Adrenal gland (tissue), 12 donors: Measurements from ENCODE around the gene PTBP3. TPM values are rescaled to one million over a fixed set of nuclear protein-coding genes. Genes with fewer than 3 reads are reported as not detected.

ENCODE experiments used
- DNase-seq, 7 donors: peaks; one replicate each; pipeline ENCODE4 v3.0.0-alpha.2; 2019 to 2020
- H3K27ac ChIP-seq, 5 donors: fragments of 200-600 bp; sonication (generic) in 4 of 5; 1 replicate in 3 of 5; 2 replicates in 2 of 5; pipeline versions ENCODE4 v1.5.1 to v1.8.0; 2016 to 2020; ENCODE audit warnings: mild to moderate bottlenecking in 1 of 5
- H3K27me3 ChIP-seq: fragments of 200-600 bp; 2 replicates; pipeline ENCODE4 v1.8.0; 2021
- H3K36me3 ChIP-seq, 2 donors: fragments of 200-600 bp; replicated peaks in 1 of 2; 1 replicate in 1 of 2; 2 replicates in 1 of 2; pipeline versions ENCODE4 v1.5.1 to v1.8.0; 2018 to 2022
- H3K4me1 ChIP-seq, 2 donors: fragments of 200-600 bp; replicated peaks in 1 of 2; 1 replicate in 1 of 2; 2 replicates in 1 of 2; pipeline versions ENCODE4 v1.5.1 to v1.8.0; 2018 to 2021
- H3K4me3 ChIP-seq, 4 donors: fragments of 200-600 bp; sonication (generic) in 3 of 4; one replicate each; pipeline ENCODE4 v1.5.1; 2016 to 2018
- H3K9me3 ChIP-seq, 3 donors: fragments of 200-600 bp; sonication (generic) in 1 of 3; replicated peaks in 1 of 3; 1 replicate in 2 of 3; 2 replicates in 1 of 3; pipeline versions ENCODE4 v1.5.1 to v1.8.0; 2016 to 2021
- CTCF ChIP-seq, 6 experiments: fragments of 450-650 bp in 4 of 6; fragments of 200-600 bp in 2 of 6; sonication (generic) in 1 of 6; IDR thresholded peaks; 1 replicate in 5 of 6; 2 replicates in 1 of 6; pipeline versions ENCODE4 v1.5.1 to v1.8.0; 2016 to 2021; ENCODE audit warnings: antibody characterized with exemption in 6 of 6, mild to moderate bottlenecking in 2 of 6, moderate library complexity in 1 of 6
- POLR2A ChIP-seq, 2 donors: fragments of 450-650 bp; IDR thresholded peaks; one replicate each; pipeline ENCODE4 v1.6.1; 2017; ENCODE audit warnings: antibody characterized with exemption in 2 of 2, mild to moderate bottlenecking in 2 of 2, moderate library complexity in 1 of 2
- WGBS, 4 donors: extraction: QIAGEN DNeasy Blood & Tissue Kit in 2 of 4; methylation state at CpG; one replicate each; pipeline versions ENCODE4 v1.1.5 to v1.1.7; 2013 to 2017; 5-methylcytosine and 5-hydroxymethylcytosine counted together
- intact Hi-C, 2 donors: fragments of 100-400 bp; cut with DNase I; formaldehyde crosslinking; loops; one replicate each; pipeline versions ENCODE4 v1.14.1 to v1.15.0; 2022 to 2023
- polyA plus RNA-seq, 3 donors: library from polyadenylated mRNA; stranded (reverse); fragments of 200-250 nt in 2 of 3; fragments of 350-450 nt in 1 of 3; fragmentation: Illumina TruSeq in 1 of 3; extraction: RNeasy Lipid Tissue Mini Kit (QIAGEN cat#74804) in 1 of 3; gene quantifications; one replicate each; pipeline ENCODE4 v1.2.3, GENCODE V29; 2013 to 2014
- total RNA-seq, 9 donors: library from RNA; depleted of rRNA in 4 of 9; stranded (reverse); fragments of >200 nt in 4 of 9; fragments of 120-200 nt in 1 of 9; fragmentation: NEBNext Ultra II Directional in 1 of 9; extraction: Animal tissue kit (Norgen Biotek cat#: 25700) in 1 of 9; gene quantifications; one replicate each; pipeline versions ENCODE4 v1.1.0 to v1.2.4, GENCODE V29; 2013 to 2023
- donor health status: healthy with polysubstance abuse.
- donor health status: Bipolar disorder and iron deficiency.
- donor health status: DM: yes; HTN: yes; CAD: no.
- donor health status: DM: no; HTN: no; CAD: no.
- donor health status: DM: no; HTN: no; CAD: no.
- donor health status: DM: yes; HTN: yes; CAD: no.

The PTBP3 gene
- total and polyA plus RNA-seq, 12 donors = 4.4 to 56.6 (median 30.8) TPM

- Histone ChIP-seq H3K27ac (peak overlapping the region; percentile 93 to 98 (median 96)), H3K4me1 (peaks cover 3 to 42% of the 10 kb centered on the region in 2 donors), H3K4me3 (peak overlapping the region; percentile 49 to 98 (median 82)), H3K27me3 (no peaks in the 10 kb centered on the region), H3K36me3 (no peaks in the 10 kb centered on the region), H3K9me3 (no peaks in the 10 kb centered on the region)
- TF ChIP-seq CTCF (IDR thresholded peaks at IDR 0.05) (no peak), POLR2A (IDR thresholded peaks at IDR 0.05) (no peak)
- 5 to 7% (median 6%) methylated on average over 4 of the region's 4 CpGs for WGBS, 4 donors
- intact Hi-C loops = loop anchor here in 1 of 2 donors (5.0 kb wide), 1 partner anchor 235 kb away; no protein-coding TSS in a partner anchor
- no peak for DNase-seq
Observed at GRCh38 chr9:112332214-112332613, 1.2 kb downstream of the PTBP3 start.

DNA sequence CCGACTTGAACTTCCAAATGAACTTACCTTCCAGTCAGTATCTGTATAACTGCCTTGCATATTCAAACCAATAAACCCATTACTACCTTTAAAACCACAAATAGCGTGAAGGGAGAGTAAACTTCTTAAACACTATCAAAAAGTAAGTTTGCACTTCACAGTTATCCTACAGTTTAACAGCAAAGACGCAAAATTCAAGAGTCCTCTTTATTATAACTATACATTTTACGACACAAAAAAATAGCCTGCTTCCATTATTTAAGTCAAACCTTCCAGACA lies 1.8 kb downstream of the PTBP3 start:
- DNase-seq = no peak
- H3K4me3 ChIP-seq = peak overlapping the region in 1 of 4 donors; percentile 98
- WGBS, 4 donors = 66 to 76% (median 74%) methylated on average over 4 of the region's 4 CpGs
- H3K9me3 ChIP-seq = no peaks in the 10 kb centered on the region
- H3K4me1 ChIP-seq = peaks cover 3 to 42% of the 10 kb centered on the region in 2 donors
- TF ChIP-seq CTCF (IDR thresholded peaks at IDR 0.05) (no peak), POLR2A (IDR thresholded peaks at IDR 0.05) (no peak)
- intact Hi-C loops = loop anchor here in 1 of 2 donors (5.0 kb wide), 1 partner anchor 234 kb away; no protein-coding TSS in a partner anchor
- no peaks in the 10 kb centered on the region for H3K36me3 ChIP-seq
- no peak overlapping the region for H3K27ac ChIP-seq
- no peaks in the 10 kb centered on the region for H3K27me3 ChIP-seq

- Histone ChIP-seq H3K27me3 (no peaks in the 10 kb centered on the region), H3K4me3 (no peak overlapping the region), H3K36me3 (no peaks in the 10 kb centered on the region), H3K27ac (no peak overlapping the region), H3K9me3 (no peaks in the 10 kb centered on the region), H3K4me1 (peaks cover 3 to 36% of the 10 kb centered on the region in 2 donors)
- 92 to 98% (median 95%) methylated on average over 2 of the region's 2 CpGs for WGBS, 4 donors
- intact Hi-C loops = no loop called here
- no peak for TF ChIP-seq POLR2A (IDR thresholded peaks at IDR 0.05)
- no peak for TF ChIP-seq CTCF (IDR thresholded peaks at IDR 0.05)
- DNase-seq = no peak
Observed at GRCh38 chr9:112328545-112328944, 4.9 kb downstream of the PTBP3 start.

DNA sequence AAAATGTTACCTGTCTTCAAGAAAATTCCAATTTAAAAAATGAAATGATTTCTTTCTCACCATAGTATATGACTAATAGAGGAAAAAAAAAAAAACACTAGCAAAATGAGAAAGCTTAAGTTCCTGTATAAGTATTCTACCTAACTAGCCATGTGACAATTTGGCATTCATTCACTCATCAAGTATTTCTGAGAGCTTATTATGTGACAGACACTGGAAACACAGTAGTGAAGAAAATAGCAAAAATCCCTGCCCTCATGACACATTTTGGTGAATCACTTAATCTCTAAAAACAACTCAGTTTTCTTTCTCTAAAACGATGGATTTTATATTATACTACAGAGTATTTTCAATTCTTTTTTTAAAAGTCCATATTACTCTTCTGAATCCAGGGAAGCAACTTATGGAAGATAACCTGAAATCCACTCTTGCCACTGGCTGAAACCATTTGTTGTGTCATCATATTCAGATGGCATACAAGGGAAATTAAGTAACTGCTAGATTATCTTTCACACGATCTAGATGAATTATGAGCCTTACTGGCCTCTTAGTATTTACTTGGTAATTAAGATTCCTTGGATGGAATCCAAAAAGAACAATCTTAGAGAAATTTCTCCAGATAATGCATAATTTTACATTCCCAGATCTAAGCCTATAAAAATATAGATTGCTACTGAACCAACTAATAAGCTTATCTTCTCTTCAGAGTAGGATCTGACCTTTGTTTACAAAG lies 5.5 kb downstream of the PTBP3 start:
- 17 to 34% (median 25%) methylated on average over 2 of the region's 2 CpGs for WGBS, 4 donors
- intact Hi-C loops = no loop called here
- no peaks in the 10 kb centered on the region for H3K36me3 ChIP-seq
- no peak for DNase-seq
- peaks cover 3 to 36% of the 10 kb centered on the region in 2 donors for H3K4me1 ChIP-seq
- H3K27me3 ChIP-seq = no peaks in the 10 kb centered on the region
- no peak for TF ChIP-seq POLR2A (IDR thresholded peaks at IDR 0.05)
- no peak for TF ChIP-seq CTCF (IDR thresholded peaks at IDR 0.05)
- H3K9me3 ChIP-seq = no peaks in the 10 kb centered on the region
- no peak overlapping the region for H3K27ac ChIP-seq
- no peak overlapping the region for H3K4me3 ChIP-seq
